Measurements from ENCODE around the gene PPP4R3A.
"Not testable (repeated sequence)": the region's sequence is repeated elsewhere in the genome, so short reads cannot be mapped to it uniquely, and the experiment has no call there.

PPP4R3A gene

DNA sequence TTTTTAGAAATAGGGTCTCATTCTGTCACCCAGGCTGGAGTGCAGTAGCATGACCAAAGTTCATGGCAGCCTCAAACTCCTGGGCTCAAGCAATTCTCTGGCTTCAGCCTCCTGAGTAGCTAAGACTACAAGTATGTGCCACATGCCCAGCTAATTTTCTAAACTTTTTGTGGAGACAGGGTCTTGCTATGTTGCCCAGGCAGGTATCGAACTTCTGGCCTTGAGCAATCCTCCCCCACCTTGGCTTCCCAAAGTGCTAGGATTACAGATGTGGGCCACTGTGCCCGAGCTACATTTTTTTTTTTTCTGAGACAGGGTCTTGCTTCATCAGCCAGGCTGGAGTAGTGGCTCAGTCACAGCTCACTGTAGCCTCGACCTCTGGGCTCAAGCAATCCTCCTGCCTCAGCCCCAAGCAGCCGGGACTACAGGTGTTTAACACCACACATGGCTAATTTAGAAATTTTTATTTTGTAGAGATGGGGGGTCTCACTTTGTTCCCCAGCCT is 7.1 kb downstream of the PPP4R3A start:
- DNase-seq: no peak

DNA sequence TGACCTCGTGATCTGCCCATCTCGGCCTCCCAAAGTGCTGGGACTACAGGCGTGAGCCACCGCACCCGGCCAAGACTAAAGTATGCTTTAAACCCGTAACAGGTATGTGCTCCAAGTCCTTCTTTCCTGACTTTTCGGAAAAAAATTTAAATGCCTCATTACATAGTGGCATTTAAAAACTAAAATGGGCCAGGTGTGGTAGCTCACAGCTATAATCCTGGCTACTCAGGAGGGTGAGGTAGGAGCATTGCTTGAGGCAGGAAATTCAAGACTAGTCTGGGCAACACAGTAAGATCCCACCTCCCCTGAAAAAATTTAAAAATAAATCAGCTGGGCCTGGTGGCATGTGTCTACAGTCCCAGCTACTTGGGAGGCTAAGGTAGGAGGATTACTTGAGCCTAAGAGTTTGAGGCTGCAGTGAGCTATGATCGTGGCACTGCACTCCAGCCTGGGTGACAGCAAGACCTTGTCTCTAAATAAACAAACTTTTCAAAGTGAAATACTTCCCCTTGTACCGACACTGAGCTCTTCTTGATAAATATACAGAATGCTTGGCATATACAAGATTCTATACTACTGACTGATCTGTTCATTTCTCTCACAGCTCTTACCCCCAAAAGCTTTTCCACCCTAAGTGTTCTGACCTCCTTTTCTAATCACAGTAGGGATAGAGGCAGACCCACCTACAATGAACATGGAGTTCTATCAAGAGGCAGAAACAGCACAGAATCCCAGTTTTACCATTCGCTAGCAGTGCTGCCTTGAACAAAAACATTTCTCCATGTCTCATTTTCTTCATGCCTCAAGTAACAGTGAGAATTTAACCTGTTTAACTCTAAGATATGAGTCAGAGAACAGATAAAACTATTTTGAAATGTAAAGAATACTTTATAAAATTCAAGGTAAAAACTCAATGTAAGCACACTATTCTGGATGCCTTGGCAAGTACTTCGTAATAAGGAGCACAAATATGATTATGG is 7.9 kb downstream of the PPP4R3A start:
- DNase-seq: no peak

DNA sequence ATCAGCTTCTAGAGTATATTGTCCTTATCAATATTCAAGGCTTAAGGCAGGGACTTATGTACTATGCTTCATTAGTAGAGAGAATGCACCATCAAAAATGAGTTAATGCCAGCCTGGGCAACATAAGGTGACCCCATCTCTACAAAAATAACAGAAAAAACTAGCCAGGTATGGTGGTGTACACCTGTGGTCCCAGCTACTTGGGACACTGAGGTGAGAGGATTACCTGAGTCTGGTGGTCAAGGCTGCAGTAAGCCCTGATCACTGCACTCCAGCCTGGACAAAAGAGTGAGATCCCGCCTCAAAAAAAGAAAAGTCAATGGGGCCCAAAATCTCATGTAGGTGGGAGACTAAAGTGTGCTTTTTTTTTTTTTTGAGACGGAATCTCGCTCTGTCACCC is 8.8 kb downstream of the PPP4R3A start:
- no peak for DNase-seq

DNA sequence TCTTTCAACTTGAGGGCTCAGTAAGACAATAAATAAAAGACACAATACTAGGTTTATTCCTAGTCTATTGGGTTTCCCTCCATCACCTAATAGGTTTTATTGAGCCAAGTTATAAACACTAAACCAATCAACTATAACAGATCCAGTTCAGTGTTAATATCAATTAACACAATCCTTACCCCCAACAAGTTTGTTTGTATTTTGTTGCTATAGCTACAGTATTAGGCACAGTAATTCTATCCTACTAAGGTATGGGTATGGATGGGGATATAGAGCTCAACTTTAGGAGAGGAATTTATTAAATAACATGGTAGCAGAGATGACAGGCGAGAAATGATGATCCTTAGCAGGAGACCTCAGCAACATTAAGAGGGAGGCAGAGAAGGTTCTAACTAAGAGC is 13.3 kb downstream of the PPP4R3A start:
- DNase-seq: no peak

DNA sequence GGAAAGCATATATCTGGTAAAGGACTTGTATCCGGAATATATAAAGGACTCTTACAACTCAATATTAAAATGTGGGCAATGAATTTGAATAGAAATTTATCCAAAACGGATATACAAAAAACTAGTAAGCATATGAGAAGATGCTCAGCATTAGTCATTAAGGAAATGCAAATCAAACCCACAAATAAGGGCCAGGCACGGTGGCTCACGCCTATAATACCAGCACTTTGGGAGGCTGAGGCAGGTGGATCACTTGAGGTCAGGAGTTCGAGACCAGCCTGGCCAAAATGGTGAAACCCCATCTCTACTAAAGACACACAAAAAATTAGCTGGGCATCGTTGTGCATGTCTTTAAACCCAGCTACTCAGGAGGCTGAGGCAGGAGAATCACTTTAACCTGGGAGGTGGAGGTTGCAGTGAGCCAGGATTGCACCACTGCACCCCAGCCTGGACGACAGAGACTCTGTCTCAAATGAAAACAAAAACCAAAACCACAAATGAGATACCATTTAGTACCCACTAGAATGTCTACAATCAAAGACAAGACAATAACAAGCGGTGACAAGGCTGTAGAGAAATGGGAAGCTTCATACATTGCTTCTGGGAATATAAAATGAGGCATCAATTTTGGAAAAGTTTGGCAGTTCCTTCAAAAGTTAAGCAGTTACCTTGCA is 15.6 kb downstream of the PPP4R3A start:
- not testable (repeated sequence) for DNase-seq

DNA sequence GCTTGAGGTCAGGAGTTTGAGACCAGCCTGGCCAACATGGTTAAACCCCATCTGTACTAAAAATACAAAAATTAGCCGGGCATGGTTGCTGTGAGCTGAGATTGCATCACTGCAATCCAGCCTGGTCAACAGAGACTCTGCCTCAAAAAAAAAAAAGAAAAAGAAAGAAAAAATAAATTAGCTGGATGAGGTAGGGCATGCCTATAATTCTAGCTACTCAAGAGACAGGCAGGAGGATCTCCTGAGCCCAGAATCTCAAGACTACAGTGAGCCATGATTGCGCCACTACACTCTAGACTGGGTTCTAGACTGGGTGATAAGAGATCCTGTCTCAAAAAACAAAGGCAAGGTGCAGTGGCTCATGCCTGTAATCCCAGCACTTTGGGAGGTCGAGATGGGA is 16.9 kb downstream of the PPP4R3A start:
- DNase-seq: no peak

DNA sequence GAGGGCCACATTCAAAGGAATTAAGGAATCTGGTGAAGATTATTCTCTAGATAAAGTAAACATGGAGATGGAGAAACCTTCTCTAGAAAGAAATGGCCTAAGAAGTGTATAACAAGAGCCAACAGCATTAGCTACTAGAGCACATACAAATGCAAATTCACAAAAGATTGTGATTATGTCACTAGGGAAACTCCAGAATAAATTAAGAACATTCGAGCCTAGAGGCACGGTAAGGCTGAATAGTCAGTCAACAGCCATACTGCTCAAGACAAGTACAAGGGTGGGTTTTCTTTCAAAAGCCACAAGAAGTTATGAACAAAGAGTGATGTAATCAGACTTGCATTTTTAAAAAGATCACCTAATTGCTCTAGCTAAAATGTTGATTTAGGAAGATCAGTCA is 25.4 kb downstream of the PPP4R3A start:
- no peak for DNase-seq

DNA sequence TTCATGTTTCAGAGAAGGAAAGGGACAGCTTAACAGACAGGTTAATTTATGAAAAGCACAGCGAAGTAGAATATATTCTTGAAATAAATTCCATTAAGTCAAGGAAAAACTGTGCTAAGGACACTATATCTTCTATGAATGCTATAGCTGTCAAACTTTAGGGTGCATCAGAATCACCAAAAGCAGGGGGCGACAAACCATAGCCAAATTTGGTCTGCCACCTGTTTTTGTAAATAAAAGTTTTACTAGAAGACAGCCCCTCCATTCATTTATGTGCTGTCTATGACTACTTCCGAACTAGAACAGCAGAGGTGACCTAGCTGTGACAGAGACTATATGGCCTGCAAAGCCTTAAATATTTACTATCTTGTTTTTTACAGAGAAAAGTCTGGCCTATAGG is 25.9 kb downstream of the PPP4R3A start:
- no peak for DNase-seq

DNA sequence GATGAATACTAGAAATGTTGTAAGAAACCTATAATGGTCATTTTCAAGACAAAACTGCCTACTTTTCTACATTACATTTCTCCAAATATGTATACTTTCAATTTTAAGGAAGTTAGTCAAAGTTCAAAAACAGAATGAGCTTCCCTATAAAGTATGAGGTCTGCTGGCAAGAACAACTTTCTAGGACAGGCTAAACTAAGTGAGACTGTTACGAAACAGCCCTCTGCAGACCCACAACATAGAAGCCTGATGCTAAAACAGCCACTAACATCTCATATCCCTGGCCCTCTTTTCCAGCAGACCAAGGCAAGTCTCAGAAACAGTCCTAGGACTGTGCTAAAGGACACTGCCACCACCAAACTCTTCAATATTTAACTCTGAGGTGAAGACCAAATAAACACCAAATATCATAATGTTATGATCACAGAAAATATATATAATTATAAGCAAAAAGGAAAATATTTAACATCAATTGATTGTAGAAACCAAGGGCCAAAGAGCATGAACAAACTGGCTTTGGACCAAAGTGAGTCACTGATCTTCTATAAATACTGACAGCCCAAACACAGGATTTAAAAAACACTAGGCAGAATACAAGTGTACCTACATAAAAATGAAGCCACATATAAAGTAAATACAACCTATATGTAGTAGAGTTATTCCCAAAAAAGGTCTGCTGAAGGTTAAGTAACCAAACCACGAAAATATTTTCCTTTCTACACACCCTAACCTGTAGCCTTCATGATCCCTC is 27.7 kb downstream of the PPP4R3A start:
- no peak for DNase-seq

DNA sequence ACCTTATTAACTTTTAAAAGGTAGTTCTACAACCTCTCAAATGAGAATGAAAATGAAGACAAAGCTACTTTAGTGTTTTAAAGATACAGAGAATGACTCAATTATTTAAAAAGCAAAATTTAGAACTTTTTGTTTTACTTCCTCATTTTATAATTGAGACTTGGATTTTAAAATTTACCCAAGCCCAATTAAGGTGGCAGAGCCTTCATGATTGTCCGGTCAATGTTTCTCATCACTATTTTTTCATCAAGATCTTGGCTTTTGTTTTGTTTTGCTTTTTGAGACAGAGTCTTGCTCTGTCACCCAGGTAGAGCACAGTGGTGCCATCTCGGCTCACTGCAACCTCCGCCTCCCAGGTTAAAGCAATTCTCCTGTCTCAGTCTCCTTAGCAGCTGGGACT is 32.7 kb downstream of the PPP4R3A start:
- DNase-seq: no peak

DNA sequence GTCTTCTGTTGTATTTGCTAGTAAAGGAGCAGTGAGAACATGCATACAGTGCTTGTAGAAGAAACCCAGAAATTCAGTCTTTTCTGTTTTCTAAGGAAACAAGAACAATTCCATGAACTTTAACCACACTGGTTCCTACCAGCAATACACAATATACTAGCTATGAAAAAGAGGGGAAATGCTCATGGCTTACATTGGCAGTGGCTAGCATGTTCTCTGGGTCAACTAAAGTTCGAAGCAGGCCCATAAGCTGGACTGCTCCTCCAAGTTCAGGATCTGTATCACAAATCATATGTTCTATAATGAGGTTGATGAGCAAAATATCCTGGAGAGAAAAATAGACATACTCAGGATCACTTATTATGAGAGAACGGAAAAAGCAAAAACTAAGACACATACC is 37.1 kb downstream of the PPP4R3A start:
- DNase-seq: no peak

DNA sequence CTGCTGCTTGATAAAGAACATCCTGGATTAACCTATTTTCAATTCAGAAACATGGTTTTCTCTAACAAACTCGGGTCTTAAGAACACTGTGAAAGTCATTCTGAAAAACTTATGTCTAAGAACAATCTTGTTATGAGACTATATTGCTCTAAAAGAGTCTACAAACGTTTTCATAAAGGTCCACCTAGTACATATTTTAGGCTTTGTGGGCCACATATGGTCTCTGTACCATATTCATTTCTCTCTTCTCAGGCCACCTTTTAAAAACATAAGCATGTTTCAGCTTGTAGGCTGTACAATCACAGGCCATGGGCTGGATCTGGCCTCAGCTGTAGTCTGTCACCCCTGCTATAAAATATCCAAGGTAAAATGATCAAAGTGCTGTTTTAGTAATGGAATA is 39.9 kb downstream of the PPP4R3A start:
- no peak for DNase-seq

DNA sequence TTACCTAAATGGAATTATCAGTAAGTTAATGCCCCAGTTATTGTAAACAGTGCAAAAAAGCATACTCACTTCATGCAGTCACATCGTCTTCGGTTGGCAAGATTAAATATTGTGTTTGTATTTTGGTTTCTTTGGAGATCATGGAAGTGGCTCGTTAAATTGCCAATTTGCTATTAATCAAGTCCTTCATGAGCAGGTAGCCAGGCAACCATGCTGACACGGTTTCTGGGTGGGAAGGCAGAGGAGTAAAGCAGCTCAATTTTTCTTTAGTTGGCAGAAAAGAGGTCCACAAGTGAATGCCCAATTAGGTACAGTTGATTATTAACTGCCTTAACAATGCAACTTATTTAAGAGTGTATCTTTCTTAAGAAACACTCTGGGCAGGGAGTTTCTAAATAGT is 43.9 kb downstream of the PPP4R3A start:
- peak; percentile 87 for DNase-seq

DNA sequence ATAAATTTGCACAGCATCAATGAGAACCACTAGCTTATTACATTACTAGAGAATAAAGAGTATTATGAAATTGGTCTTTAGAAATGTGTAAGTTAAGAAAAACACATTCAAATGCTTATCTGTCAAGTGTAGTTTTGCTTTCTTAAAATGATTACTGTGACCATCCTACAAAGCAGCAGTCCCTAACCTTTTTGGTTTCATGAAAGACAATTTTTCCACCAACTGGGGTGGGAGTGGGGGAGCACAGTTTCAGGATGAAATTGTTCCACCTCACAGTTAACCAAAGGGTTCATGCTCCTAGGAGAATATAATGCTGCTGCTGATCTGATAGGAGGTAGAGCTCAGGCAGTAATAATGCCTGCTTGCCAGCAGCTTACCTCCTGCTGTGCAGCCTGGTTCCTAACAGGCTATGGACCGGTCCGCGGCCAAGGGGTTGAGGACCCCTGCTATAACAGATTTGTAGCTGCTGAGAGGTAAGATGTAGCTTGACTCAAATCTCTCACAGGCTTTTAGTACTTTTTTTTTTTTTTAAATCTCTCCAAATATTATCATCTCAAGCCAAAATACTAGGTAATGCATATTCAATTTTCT is 45.4 kb downstream of the PPP4R3A start:
- DNase-seq: no peak

DNA sequence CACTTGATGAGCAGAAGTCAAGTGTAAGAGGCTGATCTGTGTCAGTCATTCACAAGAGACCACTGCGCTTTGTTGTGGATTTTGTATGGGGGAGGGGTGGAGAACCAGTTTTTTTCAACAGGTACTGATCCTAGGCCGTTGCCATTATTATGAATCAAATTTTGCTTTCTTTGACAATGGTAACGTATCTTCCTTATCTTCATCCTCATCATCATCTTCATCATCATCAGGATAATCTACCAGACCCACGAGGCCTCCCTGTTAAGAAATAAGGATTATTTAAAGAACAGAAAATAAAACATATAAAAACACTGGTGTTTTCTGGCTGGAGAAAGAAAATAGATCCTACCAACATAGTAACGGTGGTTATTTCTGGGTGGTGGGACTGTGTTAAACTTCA is 51.5 kb downstream of the PPP4R3A start:
- no peak for DNase-seq

DNA sequence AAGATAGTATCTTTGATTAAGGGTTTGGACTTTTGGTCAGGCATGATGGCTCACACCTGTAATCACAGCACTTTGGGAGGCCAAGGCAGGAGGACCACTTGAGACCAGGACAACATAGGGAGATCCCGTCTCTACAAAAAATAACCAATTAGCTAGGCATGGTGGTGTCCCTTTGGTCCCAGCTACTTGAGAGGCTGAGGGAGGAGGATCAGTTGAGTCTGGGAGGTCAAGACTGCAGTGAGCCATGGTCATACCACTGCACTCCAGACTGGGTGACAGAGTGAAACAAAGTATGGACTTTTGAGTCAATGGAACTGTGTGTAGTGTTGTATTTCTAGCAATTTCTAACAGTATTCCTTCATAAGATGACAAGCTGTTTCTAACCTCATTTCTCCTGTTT is 53.8 kb downstream of the PPP4R3A start:
- no peak for DNase-seq

DNA sequence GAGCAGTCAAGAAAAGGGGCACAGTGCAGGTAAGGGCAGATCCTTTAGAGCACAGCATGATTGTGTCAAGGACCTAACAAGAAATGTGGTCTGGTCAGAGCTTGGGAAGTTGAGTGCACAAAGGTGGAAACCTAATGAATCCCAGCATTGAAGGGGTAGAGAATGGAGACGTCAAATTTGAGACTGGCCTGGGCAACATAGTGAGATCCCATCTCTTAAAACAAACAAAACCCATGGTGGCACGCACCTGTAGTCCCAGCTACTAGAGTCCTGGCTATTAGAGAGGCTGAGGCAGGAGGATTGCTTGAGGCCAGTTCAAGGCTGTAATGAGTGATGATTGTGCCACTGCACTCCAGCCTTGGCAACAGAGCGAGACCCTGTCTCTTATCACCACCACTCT is 55.5 kb downstream of the PPP4R3A start:
- no peak for DNase-seq

DNA sequence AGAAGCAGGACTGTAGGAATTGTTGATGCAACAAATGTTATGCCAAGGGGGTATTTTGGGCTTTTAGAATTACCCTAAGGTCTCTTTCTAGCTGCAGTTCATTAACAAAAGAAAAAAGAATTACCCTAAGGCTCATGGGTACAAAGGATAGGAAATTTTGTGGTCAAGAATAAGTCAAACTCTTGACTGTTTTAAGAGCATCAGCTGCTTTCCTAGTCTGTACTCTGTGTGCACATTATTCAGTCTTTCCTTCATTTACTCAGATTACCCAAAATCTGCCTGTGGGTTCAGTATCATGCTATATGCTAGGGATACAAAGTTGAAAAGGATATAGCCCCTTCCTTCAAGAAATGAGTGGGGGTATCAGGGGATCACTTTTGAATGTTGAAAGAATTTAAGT is 56.0 kb downstream of the PPP4R3A start:
- DNase-seq: no peak

DNA sequence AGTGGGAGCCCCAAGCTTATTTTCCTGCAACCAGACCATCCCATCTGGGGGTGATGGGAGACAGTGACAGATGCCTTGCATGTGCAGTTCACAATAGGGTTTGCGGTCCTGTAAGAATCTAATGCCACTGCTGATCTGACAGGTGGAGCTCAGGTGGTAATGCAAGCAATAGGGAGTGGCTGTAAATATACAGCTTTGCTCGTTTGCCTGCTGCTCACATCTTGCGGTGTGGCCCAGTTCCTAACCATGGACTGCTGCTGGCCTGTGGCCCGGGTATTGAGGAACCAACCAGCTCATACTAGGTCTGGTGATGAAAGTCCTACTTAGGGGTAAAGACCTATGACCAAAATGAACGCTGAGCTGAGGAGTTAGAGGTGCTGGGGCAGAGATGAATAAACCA is 56.4 kb downstream of the PPP4R3A start:
- DNase-seq: no peak

DNA sequence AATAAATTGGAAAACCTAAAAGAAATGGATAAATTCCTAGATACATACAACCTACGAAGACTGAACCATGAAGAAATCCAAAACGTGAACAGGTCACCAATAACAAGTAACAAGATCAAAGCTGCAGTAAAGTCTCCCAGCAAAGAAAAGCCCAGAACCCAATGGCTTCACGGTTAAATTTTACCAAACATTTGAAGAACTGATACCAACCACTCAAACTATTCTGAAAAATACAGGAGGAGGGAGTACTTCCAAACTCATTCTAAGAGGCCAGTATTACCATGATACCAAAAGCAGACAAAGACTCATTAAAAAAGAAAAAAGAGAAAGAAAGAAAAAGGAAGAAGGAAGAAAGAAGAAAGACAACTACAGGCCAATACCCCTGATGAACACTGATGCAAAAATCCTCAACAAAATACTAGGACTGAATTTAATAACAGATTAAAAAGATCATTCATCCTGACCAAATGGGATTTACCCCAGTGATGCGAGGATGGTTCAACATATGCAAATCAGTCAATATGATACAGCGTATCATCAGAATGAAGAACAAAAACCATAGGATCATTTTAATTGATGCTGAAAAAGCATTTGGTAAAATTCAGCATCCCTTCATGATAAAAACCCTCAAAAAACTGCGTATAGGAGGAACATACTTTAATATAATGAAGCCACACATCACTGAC is 65.6 kb downstream of the PPP4R3A start:
- DNase-seq: no peak

DNA sequence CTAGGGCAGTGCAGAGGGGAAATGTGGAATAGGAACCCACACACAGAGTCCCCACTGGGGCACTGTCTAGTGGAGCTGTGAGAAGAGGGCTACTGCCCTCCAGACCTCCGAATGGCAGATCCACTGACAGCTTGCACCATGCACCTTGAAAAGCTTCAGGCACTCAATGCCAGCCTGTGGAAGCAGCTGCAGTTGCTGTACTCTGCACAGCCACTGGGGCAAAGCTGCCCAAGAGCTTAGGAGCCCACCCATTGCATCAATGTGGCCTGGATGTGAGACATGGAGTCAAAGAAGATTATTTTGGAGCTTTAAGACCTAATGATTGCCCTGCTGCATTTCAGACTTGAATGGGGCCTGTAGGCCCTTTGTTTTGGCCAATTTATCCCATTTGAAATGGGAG is 70.8 kb downstream of the PPP4R3A start:
- no peak for DNase-seq

DNA sequence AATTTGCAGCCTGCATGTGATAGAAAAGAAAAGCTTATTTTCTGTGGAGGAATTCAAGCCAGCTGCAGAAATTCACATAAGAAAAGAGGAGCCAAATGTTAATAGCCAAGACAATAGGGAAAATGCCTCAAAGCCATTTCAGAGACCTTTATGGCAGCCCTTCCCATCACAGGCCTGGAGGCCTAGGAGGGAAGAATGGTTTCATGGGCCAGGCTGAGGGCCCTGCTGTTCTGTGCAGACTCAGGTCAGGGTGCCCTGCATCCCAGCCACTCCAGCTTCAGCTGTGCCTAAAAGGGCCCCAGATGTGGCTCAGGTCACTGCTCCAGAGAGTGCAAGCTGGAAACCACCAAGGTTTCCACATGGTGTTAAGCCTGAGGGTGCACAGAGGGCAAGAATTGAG is 71.3 kb downstream of the PPP4R3A start:
- no peak for DNase-seq
